Muscle layer of colon (tissue), 2 donors: ENCODE results near the gene ADK.

Experiments used
- H3K27ac ChIP-seq: one replicate; pipeline ENCODE4 v1.7.0; 2013; ENCODE audit warnings: low read depth, mild to moderate bottlenecking, low read length, moderate library complexity
- H3K27me3 ChIP-seq, 2 donors: one replicate each; pipeline ENCODE4 v1.7.0; 2013; ENCODE audit warnings: low read length in 2 of 2, mild to moderate bottlenecking in 2 of 2; ENCODE audit not compliant: insufficient read depth in 2 of 2, control insufficient read depth in 1 of 2
- H3K36me3 ChIP-seq: one replicate; pipeline ENCODE4 v1.7.0; 2013; ENCODE audit warnings: mild to moderate bottlenecking, low read length; ENCODE audit not compliant: insufficient read depth
- H3K4me1 ChIP-seq: one replicate; pipeline ENCODE4 v1.7.0; 2013; ENCODE audit warnings: mild to moderate bottlenecking, low read length; ENCODE audit not compliant: insufficient read depth
- H3K4me3 ChIP-seq, 2 donors: one replicate each; pipeline ENCODE4 v1.7.0; 2013; ENCODE audit warnings: low read length in 2 of 2, low read depth in 1 of 2, mild to moderate bottlenecking in 1 of 2, moderate library complexity in 1 of 2
- H3K9ac ChIP-seq: one replicate; pipeline ENCODE4 v1.7.0; 2013; ENCODE audit warnings: low read length
- H3K9me3 ChIP-seq: one replicate; pipeline ENCODE4 v1.7.0; 2013; ENCODE audit warnings: mild to moderate bottlenecking, low read length
- donor health status: abdominal sarcoma.
- donor health status: Adenocarcinoma of cecum.

The ADK gene

GRCh38 chr10:74662635-74663034, 511.6 kb downstream of the ADK start:
- Histone ChIP-seq H3K27me3 (no peaks in the 10 kb centered on the region), H3K9me3 (no peaks in the 10 kb centered on the region), H3K4me1 (no peaks in the 10 kb centered on the region), H3K4me3 (no peak overlapping the region), H3K36me3 (no peaks in the 10 kb centered on the region), H3K9ac (no peak overlapping the region), H3K27ac (no peak overlapping the region)

GRCh38 chr10:74669210-74669609, 518.2 kb downstream of the ADK start:
- H3K4me1 ChIP-seq, result peaks cover 12% of the 10 kb centered on the region
- H3K27me3 ChIP-seq, result no peaks in the 10 kb centered on the region
- no peaks in the 10 kb centered on the region for H3K36me3 ChIP-seq
- no peak overlapping the region for H3K9ac ChIP-seq
- H3K27ac ChIP-seq, result no peak overlapping the region
- H3K9me3 ChIP-seq, result peaks cover 3% of the 10 kb centered on the region
- H3K4me3 ChIP-seq, result no peak overlapping the region

- Histone ChIP-seq H3K9ac (no peak overlapping the region), H3K27ac (no peak overlapping the region), H3K36me3 (no peaks in the 10 kb centered on the region), H3K4me3 (no peak overlapping the region), H3K27me3 (no peaks in the 10 kb centered on the region), H3K9me3 (peaks cover 3% of the 10 kb centered on the region), H3K4me1 (peaks cover 12% of the 10 kb centered on the region)
These were observed 520.7 kb downstream of the ADK start for GRCh38 chr10:74671716-74672115.

GRCh38 chr10:74672430-74673165, 521.6 kb downstream of the ADK start:
- no peak overlapping the region for H3K27ac ChIP-seq
- no peaks in the 10 kb centered on the region for H3K27me3 ChIP-seq
- peaks cover 3% of the 10 kb centered on the region for H3K9me3 ChIP-seq
- H3K4me3 ChIP-seq, result no peak overlapping the region
- H3K9ac ChIP-seq, result no peak overlapping the region
- H3K36me3 ChIP-seq, result no peaks in the 10 kb centered on the region
- peaks cover 12% of the 10 kb centered on the region for H3K4me1 ChIP-seq

GRCh38 chr10:74674927-74675326, 523.9 kb downstream of the ADK start:
- Histone ChIP-seq H3K36me3 (no peaks in the 10 kb centered on the region), H3K27ac (no peak overlapping the region), H3K9ac (no peak overlapping the region), H3K4me3 (no peak overlapping the region), H3K4me1 (peaks cover 3% of the 10 kb centered on the region), H3K27me3 (no peaks in the 10 kb centered on the region), H3K9me3 (peaks cover 3% of the 10 kb centered on the region)

DNA sequence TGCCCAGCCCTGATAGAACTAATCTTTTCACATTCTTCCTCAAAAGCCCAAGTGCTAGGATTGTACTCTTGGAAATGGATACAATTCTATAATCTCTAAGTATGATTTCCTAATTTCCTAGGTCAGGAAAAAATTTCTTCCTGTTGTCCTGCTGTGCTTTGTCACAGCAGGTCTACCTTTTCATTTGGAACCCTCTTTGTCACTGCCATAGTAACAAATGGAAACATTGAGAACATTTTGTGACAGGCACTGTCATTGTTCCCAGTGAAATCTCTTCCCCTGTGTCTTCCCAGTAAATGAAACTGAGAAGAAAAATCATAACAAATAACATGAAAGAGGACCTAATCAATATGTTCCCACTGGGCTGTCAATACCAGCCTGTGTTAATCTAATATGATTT, 524.5 kb downstream of the ADK start:
- Histone ChIP-seq H3K27me3 (no peaks in the 10 kb centered on the region), H3K36me3 (no peaks in the 10 kb centered on the region), H3K4me3 (no peak overlapping the region), H3K27ac (no peak overlapping the region), H3K4me1 (no peaks in the 10 kb centered on the region), H3K9me3 (peaks cover 3% of the 10 kb centered on the region), H3K9ac (no peak overlapping the region)

GRCh38 chr10:74677951-74678350, 526.9 kb downstream of the ADK start:
- Histone ChIP-seq H3K4me1 (no peaks in the 10 kb centered on the region), H3K9ac (no peak overlapping the region), H3K4me3 (no peak overlapping the region), H3K27me3 (no peaks in the 10 kb centered on the region), H3K9me3 (peaks cover 3% of the 10 kb centered on the region), H3K27ac (no peak overlapping the region), H3K36me3 (no peaks in the 10 kb centered on the region)

- no peak overlapping the region for H3K27ac ChIP-seq
- H3K27me3 ChIP-seq, result no peaks in the 10 kb centered on the region
- H3K4me3 ChIP-seq, result no peak overlapping the region
- H3K9ac ChIP-seq, result no peak overlapping the region
- no peaks in the 10 kb centered on the region for H3K36me3 ChIP-seq
- no peaks in the 10 kb centered on the region for H3K9me3 ChIP-seq
- no peaks in the 10 kb centered on the region for H3K4me1 ChIP-seq
These were observed 531.1 kb downstream of the ADK start for GRCh38 chr10:74681917-74682627.

DNA sequence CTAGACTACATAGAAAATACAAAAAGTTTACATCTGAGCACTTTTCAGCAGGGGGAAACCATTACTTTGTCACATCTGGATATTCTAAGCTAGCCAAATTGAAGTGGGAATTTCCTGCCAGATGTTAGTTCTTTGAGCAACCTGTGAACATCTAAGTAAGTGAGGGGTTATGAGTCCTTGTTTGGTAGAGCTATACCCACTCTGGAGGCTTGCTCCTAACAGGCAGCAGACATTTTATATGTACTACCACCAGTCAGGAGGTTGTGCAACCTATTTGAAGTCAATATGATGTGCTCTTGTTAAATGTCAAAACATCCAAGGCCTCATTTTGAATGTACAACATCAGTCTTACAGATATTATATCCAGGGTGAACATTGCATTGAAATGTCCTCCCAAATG, 532.0 kb downstream of the ADK start:
- no peaks in the 10 kb centered on the region for H3K36me3 ChIP-seq
- no peaks in the 10 kb centered on the region for H3K27me3 ChIP-seq
- no peak overlapping the region for H3K4me3 ChIP-seq
- H3K4me1 ChIP-seq, result no peaks in the 10 kb centered on the region
- no peak overlapping the region for H3K27ac ChIP-seq
- H3K9ac ChIP-seq, result no peak overlapping the region
- H3K9me3 ChIP-seq, result no peaks in the 10 kb centered on the region

- Histone ChIP-seq H3K9me3 (no peaks in the 10 kb centered on the region), H3K4me1 (no peaks in the 10 kb centered on the region), H3K27ac (no peak overlapping the region), H3K4me3 (no peak overlapping the region), H3K27me3 (no peaks in the 10 kb centered on the region), H3K36me3 (no peaks in the 10 kb centered on the region), H3K9ac (no peak overlapping the region)
These were observed 532.8 kb downstream of the ADK start for GRCh38 chr10:74683621-74684364.

GRCh38 chr10:74684462-74684861, 533.4 kb downstream of the ADK start:
- Histone ChIP-seq H3K27ac (no peak overlapping the region), H3K27me3 (no peaks in the 10 kb centered on the region), H3K36me3 (no peaks in the 10 kb centered on the region), H3K9me3 (no peaks in the 10 kb centered on the region), H3K4me3 (no peak overlapping the region), H3K4me1 (no peaks in the 10 kb centered on the region), H3K9ac (no peak overlapping the region)
